Measurements from ENCODE around the gene IL22RA2. TPM values are rescaled to one million over a fixed set of nuclear protein-coding genes. Genes with fewer than 3 reads are reported as not detected.

Gene IL22RA2
- total RNA-seq, 6 experiments from 2014 or later = not detected

GRCh38 chr6:137147195-137147594 lies 26.2 kb downstream of the IL22RA2 start:
- no peak for TF ChIP-seq CTCF (IDR thresholded peaks at IDR 0.05)
- TF ChIP-seq POLR2A (IDR thresholded peaks at IDR 0.05) = no peak
- WGBS (ENCODE audit: insufficient coverage, low coverage, low lambda C conversion rate, missing lambda C conversion rate) = 91% methylated on average over 4 of the region's 4 CpGs
- DNase-seq (no peak), ATAC-seq (no peak)
- intact Hi-C loops (cut with DNase I) = no loop called here
- Histone ChIP-seq H3K9me3 (no peaks in the 10 kb centered on the region), H3K4me1 (peaks cover 0 to 5% (median 0%) of the 10 kb centered on the region in 4 donors), H3K27ac (no peak overlapping the region), H3K36me3 (no peaks in the 10 kb centered on the region), H3K27me3 (no peaks in the 10 kb centered on the region), H3K4me3 (no peak overlapping the region)

- ATAC-seq (no peak), DNase-seq (no peak)
- no peaks in the 10 kb centered on the region for H3K9me3 ChIP-seq
- no peaks in the 10 kb centered on the region for H3K36me3 ChIP-seq
- H3K4me1 ChIP-seq = peaks cover 0 to 5% (median 0%) of the 10 kb centered on the region in 4 donors
- no peaks in the 10 kb centered on the region for H3K27me3 ChIP-seq
- no peak overlapping the region for H3K4me3 ChIP-seq
- WGBS (ENCODE audit: insufficient coverage, low coverage, low lambda C conversion rate, missing lambda C conversion rate) = 85% methylated on average over 3 of the region's 4 CpGs
- no peak overlapping the region for H3K27ac ChIP-seq
- TF ChIP-seq POLR2A (IDR thresholded peaks at IDR 0.05) = no peak
- no peak for TF ChIP-seq CTCF (IDR thresholded peaks at IDR 0.05)
- intact Hi-C loops (cut with DNase I) = no loop called here
Observed at GRCh38 chr6:137146206-137146605, 27.2 kb downstream of the IL22RA2 start.

- H3K27me3 ChIP-seq = no peaks in the 10 kb centered on the region
- H3K36me3 ChIP-seq = no peaks in the 10 kb centered on the region
- DNase-seq (no peak), ATAC-seq (no peak)
- no peaks in the 10 kb centered on the region for H3K9me3 ChIP-seq
- intact Hi-C loops (cut with DNase I) = no loop called here
- no peak overlapping the region for H3K4me3 ChIP-seq
- 80% methylated on average over 4 of the region's 4 CpGs for WGBS (ENCODE audit: insufficient coverage, low coverage, low lambda C conversion rate, missing lambda C conversion rate)
- TF ChIP-seq POLR2A (IDR thresholded peaks at IDR 0.05) = no peak
- no peak for TF ChIP-seq CTCF (IDR thresholded peaks at IDR 0.05)
- H3K4me1 ChIP-seq = peaks cover 0 to 5% (median 0%) of the 10 kb centered on the region in 4 donors
- H3K27ac ChIP-seq = no peak overlapping the region
Observed at GRCh38 chr6:137145421-137145820, 28.0 kb downstream of the IL22RA2 start.

GRCh38 chr6:137136065-137136464 lies 37.4 kb downstream of the IL22RA2 start:
- ATAC-seq = no peak
- Histone ChIP-seq H3K27ac (no peak overlapping the region), H3K9me3 (no peaks in the 10 kb centered on the region), H3K27me3 (no peaks in the 10 kb centered on the region), H3K36me3 (no peaks in the 10 kb centered on the region), H3K4me3 (no peak overlapping the region), H3K4me1 (no peaks in the 10 kb centered on the region)
- 55% methylated on average over 1 of the region's 1 CpG for WGBS (ENCODE audit: insufficient coverage, low coverage, low lambda C conversion rate, missing lambda C conversion rate)
- intact Hi-C loops (cut with DNase I) = no loop called here
- TF ChIP-seq CTCF (IDR thresholded peaks at IDR 0.05) = peak in 2 of 4 donors; percentile 13 to 19
- no peak for TF ChIP-seq POLR2A (IDR thresholded peaks at IDR 0.05)
- DNase-seq = no peak

- H3K4me3 ChIP-seq = no peak overlapping the region
- no peak for TF ChIP-seq CTCF (IDR thresholded peaks at IDR 0.05)
- TF ChIP-seq POLR2A (IDR thresholded peaks at IDR 0.05) = no peak
- no peaks in the 10 kb centered on the region for H3K27me3 ChIP-seq
- ATAC-seq = no peak
- no peaks in the 10 kb centered on the region for H3K4me1 ChIP-seq
- H3K27ac ChIP-seq = no peak overlapping the region
- intact Hi-C loops (cut with DNase I) = no loop called here
- WGBS (ENCODE audit: insufficient coverage, low coverage, low lambda C conversion rate, missing lambda C conversion rate) = 93% methylated on average over 1 of the region's 1 CpG
- H3K9me3 ChIP-seq = no peaks in the 10 kb centered on the region
- no peak for DNase-seq
- H3K36me3 ChIP-seq = no peaks in the 10 kb centered on the region
Observed at GRCh38 chr6:137134483-137134882, 39.0 kb downstream of the IL22RA2 start.
